ENCODE measurements around the gene DPH3.

DPH3 gene

GRCh38 chr3:16290007-16290826, 25.5 kb upstream of the DPH3 start:
- DNase-seq = peak; percentile 59 to 60

DNA sequence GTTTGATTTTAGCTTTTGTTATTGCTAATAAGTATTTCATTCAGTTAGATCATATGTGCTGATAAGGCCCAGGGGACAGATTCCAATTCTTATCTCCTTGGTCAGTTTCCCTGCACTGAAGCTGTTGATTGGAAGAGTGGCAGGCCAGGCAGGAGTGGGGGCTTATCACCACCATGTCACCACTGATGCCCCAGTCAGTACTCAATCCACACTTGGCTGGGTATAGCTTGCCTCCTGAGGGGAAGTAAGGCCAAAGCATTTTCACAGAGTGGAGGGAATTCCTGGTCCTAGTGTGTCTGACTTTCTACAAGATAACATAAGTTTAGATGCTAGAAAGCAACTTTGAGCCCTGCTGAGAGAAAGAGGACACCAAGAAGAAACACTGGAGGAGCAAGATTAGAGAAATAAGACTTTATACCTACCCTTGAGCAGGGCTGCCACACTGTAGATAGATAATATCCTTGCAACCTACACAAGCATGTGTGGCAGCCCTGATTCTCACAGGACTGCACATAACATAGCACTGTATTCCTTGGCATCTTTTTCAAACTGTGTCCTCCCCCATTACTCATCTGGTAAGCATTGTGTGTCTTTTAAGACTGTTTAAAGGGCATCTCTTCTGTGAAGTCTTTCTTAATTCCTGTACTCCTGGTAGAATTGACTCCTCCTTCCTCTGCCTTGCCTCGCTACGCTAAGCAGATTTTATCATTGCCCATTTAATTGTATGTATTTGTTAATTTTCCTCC, 24.6 kb upstream of the DPH3 start:
- no peak for DNase-seq

DNA sequence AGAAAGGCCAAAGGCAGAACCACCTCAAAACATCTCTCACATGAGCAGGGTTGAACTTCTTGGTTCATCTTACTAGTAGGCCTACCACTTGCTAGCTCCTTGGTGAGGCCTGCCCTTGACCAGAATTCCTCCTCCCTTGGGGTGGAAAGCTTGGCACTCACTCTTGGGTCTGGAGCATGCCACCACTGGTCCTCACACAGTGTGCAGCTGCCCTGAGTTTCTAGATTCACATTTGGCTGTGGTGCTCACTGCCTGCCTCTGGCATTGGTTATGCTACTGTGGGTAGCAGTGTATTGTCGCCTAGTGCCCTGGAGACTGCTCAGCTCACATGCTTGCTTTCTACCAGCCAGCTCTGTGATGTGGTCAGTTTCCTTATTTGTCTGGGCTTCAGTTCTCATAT, 23.9 kb upstream of the DPH3 start:
- DNase-seq = no peak

- no peak for DNase-seq
Observed at GRCh38 chr3:16286751-16287543, 22.2 kb upstream of the DPH3 start.

- peak; percentile 63 to 65 for DNase-seq
Observed at GRCh38 chr3:16286161-16286560, 21.4 kb upstream of the DPH3 start.

DNA sequence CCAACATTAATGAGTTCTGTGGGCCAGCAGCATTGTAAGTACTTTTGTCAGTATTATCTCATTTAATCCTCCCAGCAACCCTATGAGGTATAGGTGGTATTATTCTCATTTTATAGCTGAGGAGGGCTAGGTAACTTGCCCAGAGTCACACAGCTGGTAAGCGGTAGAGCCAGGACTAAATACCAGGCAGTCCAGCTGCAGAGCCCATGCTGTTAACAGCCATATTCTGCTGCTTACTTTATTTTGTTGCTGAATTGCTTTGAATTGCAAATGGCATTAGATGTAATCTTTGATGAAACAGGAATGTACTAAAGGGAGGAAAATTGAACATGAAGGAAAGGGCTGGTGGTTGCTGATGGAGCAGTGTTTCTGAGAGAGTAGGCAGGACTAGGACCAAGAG, 19.9 kb upstream of the DPH3 start:
- DNase-seq = no peak

- DNase-seq = no peak
Observed at GRCh38 chr3:16280671-16281070, 15.9 kb upstream of the DPH3 start.

GRCh38 chr3:16279010-16279801, 14.5 kb upstream of the DPH3 start:
- no peak for DNase-seq

DNA sequence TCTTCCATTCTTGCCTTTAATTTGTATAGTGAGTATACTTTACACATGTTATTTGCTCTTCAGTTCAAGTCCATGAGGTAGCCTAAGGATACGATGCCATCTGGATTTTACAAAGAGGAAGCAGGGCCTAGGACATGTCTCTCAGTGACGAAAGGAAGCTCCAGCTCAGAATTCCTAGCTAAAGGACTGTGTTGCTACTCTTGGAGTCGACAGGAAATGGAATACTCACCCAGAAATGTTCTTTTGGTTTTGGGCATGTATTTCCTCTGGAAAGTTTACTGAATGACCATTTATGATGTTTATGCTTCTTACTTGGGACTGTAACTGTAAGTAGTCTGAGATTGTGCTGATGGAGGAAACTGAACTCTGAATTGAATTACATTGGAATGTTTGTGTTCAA, 12.7 kb upstream of the DPH3 start:
- no peak for DNase-seq

DNA sequence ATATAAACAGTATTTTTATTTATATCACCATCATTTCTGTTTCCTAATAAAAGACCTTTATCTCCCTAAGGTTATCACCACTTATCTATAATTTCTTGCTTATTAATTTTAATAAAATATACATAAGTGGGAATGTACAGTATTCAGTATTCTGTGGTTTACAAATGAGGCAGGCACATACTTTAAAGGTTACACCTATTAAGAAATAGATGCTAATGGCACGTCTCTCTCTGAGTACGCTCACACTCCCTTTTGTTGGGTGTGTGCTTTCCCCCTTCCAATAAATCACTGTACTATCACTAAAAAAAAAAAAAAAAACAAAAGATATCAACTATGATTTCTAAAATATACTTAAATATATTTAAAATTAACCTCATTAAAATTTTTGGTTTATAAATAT, 9.1 kb upstream of the DPH3 start:
- no peak for DNase-seq

DNA sequence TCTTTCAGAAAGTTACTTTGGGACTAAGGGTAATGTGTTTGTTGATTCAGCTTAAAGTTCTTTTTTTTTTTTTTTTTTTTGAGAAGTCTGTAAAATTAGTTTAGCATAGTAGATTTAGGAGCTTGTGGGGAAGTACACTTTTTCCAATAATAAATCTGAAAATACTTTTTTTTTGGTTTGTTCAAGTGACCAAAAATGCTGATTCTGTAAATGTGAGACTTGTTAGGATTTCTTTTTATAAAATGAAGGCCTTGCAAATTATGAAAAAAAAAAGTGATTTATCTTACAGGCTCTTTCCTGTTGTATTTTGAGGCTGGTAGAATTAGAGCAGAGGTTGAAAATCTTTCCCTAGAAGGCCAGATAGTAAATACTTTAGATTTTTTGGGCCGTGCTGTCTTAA, 7.8 kb upstream of the DPH3 start:
- no peak for DNase-seq

GRCh38 chr3:16270855-16271254, 6.1 kb upstream of the DPH3 start:
- DNase-seq = no peak

DNA sequence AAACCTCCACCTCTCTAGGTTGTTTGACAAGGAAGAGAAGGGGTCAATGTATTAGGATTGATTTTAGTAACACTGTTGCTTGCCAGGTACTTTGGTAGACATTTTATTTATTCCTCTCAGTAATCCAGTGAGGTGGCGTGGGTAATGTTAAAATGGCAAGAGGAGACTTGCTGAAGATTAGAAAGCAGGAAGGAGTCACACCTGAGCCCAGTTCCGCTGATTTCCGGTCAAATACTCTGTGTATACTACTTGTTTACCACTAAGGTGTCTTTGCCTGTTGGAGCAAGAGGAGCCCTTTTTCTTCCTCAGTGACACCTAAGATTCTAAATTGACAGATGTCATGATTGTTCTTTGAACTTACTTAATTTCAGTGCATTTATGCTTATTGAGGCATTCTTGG, 2.0 kb upstream of the DPH3 start:
- no peak for DNase-seq

GRCh38 chr3:16265455-16265786, 678 bp upstream of the DPH3 start:
- no peak for DNase-seq

DNA sequence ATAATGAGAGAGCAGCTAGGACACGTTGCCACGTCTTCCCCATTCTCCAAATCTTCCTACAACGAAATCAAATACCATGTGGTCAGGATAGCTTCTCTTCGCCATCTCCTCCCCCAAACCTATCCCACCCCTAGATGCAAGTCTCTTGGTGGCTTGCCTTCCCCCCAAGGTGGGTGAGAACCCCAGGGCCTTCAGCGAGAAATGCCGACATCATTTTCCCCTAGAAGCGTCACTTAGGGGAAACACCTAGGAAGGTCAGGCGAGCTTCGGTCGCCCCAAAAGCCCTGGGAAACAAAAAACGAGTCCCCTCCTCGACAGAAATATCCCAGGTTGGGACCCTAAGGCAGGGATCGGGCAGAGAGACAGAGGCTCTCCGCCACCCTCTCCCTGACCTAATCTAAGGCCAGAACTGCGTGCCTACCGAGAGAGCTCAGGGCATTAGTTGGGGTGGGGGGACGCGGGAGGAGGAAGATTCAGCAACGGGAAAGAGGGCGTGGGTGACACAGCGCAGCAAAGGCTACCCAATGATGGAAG, 502 bp downstream of the DPH3 start:
- no peak for DNase-seq

GRCh38 chr3:16262174-16262573, 2.6 kb downstream of the DPH3 start:
- no peak for DNase-seq

DNA sequence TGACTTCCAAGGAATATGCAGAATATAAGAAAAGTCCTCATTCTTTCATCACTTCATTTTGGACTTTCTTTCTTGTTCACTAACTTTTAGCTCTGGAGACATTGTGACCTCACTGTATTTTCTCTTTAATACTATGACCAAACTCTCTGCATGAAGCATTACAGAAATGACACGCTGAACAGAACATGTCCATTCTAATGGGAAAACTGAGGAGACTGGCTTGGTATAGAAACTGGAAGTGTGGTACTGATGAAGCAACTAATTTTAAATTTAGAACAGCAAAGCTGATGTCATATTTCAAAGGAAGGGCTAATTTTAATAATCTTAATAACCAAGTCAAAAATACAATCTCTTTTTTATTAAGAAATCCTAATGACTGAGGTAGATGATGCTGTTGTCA, 4.7 kb downstream of the DPH3 start:
- DNase-seq = no peak

DNA sequence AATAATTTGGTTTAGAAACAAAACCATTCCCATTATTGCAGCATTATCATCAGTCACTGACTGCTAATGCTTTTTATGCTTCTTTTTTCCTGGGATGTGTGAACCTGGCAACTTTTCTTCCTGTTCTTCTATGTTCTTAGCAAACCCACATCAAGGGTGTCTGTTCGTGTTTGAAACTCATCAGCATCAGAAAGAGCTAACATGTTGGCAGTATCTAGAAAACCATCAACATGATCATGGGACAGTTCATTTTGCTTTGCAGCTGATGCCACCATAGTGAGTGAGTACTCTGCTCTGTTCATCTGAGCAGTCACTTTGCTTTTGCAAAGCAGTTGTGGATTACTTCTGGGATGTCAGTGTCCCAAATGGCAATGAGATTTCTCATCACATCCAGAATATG, 5.9 kb downstream of the DPH3 start:
- no peak for DNase-seq

DNA sequence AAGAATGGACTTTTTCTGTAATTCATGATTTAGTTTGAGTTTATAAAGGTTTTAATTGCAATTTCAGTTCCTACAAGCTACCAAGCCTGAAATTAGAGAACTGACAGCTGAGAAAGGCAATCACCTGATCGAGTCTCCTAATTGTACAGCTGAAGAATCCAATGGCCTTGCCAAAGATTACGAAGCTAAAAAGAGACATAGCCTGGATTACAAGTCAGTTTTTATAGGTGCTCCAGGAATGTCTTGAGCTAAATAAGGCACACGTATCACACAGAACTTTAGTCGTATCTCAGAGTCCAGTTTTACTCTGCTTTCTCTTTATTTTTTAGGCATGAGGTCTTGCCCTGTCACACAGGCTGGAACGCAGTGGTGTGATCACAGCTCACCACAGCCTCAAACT, 6.6 kb downstream of the DPH3 start:
- DNase-seq = no peak

DNA sequence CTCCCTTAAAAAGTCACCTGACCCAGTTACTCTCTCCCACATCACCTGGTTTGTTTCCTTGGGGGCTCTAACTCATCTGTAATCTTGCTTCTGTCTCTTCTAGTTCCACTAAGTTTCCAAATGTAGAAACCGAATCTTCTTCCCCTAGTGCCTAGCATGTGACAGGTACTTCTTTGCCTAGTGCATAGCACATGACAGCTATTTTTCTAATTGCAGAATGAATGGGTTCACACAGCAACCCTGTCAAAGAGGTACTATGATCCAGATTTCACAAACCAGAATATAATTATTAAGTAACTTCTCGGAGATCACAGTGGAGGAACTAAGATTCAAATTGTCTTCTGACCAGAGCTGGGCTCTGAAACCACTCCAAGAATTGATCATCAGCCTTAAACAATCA, 7.4 kb downstream of the DPH3 start:
- DNase-seq = no peak

DNA sequence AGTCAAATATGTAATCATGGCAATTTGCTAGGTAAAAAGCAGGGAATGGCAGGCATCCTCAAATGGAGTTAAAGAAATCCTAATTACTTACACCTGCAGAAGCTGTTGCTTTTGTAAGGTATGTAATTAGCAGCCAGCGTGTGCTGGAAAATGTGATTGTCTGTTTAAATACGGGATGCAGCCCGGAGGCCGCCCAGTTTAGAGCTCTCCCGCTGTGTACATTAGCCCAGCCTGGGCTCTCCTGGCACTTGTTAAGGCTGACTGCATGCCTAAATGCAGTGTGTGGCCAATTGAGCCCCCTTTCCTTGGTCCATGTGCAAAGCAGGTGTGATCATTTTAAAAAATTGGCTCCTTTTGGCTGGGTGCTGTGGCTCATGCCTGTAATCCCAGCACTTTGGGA, 9.0 kb downstream of the DPH3 start:
- DNase-seq = no peak

DNA sequence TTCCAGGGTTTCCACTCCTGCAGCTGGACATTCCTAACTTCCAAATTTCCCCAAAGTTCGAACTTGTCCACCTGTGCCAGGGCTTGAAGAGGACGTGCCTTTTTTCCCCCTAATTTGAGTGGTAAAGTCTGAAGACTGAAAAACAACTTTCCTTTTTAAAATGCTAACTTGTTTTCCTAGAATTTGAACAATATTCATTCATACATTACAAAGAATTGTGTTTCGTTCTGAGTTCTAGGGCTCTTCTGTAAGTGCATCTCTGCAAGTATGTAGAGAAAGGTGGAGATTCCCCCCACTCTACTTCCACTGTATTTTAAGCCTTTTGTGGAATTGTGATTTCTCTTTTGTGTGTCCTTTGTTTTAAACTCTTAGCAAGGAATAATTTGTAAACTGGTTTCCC, 9.4 kb downstream of the DPH3 start:
- no peak for DNase-seq

DNA sequence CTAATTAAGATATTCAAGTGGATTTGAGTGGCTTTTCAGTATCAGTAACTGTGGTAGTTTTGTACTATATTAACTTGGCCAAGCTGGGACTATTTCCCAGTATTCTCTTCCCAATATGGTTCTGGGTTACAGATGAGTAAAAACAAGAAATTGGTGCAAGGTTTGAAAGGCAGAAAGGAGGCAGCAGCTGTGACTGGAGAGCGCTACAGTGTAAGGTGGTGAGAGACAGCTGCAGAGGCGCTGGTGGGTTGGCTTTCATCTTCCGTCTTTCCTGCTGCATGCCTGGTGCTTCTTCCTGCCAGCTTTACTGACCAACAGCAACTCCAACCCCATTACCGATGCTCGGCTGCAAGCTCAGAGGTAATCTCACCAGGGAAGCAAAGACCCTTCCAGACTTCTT, 9.8 kb downstream of the DPH3 start:
- DNase-seq = no peak
